Fibroblast of pulmonary artery (primary cell): ENCODE data around the gene POLR2L.

Experiments used
- DNase-seq: peaks from one replicate; pipeline ENCODE4 v3.0.0-alpha.2; 2010; ENCODE audit warnings: low read depth
- H3K4me3 ChIP-seq: replicated peaks from 2 replicates; pipeline ENCODE4 v1.5.1; 2011; ENCODE audit warnings: low read depth, mild to moderate bottlenecking, control low read depth, low read length, moderate library complexity
- CTCF ChIP-seq: IDR thresholded peaks from 2 replicates; pipeline ENCODE4 v1.5.1; 2011; ENCODE audit warnings: mild to moderate bottlenecking, control low read depth, low read length, inconsistent platforms; ENCODE audit errors: missing control alignments

POLR2L gene

DNA sequence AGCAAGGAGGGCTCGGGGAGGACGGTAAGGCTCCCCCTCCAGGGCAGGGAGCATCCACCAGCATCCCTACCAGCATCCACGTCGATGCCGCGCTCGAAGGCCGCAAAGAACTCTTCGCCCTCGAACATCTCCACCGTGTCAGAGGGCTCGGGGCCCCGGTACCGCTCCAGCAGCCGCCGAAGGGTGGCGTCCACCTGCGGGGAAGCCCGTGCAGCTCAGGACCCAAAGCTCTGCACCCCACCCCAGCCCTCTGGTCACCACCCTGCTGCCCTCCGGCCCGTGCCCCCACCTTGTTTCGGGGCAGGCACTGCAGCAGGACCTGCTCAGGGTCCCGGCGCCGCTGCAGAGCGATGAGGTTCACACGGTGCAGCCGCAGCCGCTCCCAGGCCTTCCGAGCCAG is 41.9 kb downstream of the POLR2L start:
- TF ChIP-seq CTCF, result no peak
- DNase-seq, result no peak
- no peak overlapping the region for H3K4me3 ChIP-seq

DNA sequence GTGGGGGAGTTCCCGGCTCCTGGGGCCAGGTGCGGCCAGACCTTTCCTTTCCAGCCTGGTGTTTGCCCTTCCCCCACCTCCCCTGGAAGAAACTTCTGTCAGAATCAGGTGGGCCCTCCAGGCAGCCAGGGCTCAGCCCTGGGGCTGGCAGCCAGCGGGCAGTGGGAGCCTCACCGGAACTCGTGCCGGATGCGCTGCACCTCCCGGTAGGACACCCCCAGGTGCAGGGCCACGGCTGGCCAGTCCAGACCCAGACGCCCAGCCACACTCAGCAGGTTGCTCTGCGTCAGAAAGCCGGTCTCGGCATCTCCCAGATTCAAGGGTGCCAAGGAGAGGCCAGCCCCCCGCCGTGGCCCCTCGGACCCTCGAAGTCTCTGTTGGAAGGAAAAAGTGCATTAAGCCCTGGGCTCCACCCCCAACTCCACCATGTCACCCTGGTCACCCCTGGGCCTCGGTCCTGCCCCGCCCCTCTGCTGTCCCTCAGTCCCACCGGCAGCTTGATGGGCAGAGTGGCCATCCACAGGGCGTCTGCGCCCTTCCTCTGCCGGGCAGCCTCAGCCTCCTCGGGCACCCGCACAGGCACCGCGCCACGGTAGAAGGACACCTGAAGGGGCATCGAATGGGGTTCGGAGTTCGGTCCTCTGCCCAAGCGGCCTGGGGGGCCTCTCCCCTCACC is 42.5 kb downstream of the POLR2L start:
- TF ChIP-seq CTCF, result no peak
- no peak overlapping the region for H3K4me3 ChIP-seq
- DNase-seq, result no peak

DNA sequence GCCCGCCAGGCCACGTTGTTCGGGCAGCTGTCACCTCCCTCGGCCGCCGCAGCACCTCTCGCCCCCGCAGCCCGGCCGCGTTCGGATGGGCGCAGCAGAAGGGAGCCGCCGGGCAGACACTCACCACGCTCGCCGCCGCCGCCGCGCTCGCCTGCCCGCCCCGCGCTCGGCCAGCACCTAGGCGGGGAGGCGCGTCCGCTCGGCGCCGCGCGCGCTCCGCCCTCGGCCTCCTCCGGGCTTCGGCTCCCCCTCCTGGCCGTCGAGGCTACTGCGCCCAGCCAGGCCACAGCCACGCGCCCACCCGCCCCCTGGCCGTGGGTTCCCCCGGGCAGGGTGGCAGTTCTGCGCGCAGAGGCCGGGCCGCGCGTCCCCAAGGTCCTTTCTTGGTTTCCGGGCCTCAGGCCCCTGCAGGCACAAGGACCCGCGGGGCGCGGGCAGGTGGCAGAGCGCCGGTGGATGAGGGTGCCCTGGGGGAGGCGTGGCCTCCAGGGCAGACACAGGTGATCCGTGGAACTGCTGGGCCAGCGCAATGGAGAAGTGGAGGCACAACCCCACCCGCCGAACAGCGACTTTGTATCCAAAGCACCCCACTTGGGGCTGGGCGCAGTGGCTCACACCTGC is 44.1 kb downstream of the POLR2L start, which contains the start of gene SLC25A22:
SLC25A22 (minus strand) TSS at position 189 of the 621 bp plus-strand sequence. CDS start 3,275 bp downstream, outside the sequence.
- peak; percentile 22 for TF ChIP-seq CTCF
- peak; percentile 74 for DNase-seq
- H3K4me3 ChIP-seq, result peak within 1 kb of the TSS; percentile 76

GRCh38 chr11:797296-798092 is 44.8 kb downstream of the POLR2L start:
- DNase-seq, result peak; percentile 76
- peak overlapping the region; percentile 76 for H3K4me3 ChIP-seq
- no peak for TF ChIP-seq CTCF

GRCh38 chr11:796565-797295 is 45.6 kb downstream of the POLR2L start:
- no peak for DNase-seq
- H3K4me3 ChIP-seq, result peak overlapping the region; percentile 76
- no peak for TF ChIP-seq CTCF

GRCh38 chr11:795634-796564 is 46.4 kb downstream of the POLR2L start:
- peak; percentile 73 for DNase-seq
- H3K4me3 ChIP-seq, result peak overlapping the region; percentile 76
- TF ChIP-seq CTCF, result no peak
